HG02610 (cell line): ENCODE results near the gene MEF2B.
"Not testable (repeated sequence)": the region's sequence is repeated elsewhere in the genome, so short reads cannot be mapped to it uniquely, and the experiment has no call there.

Source experiments
- ATAC-seq: cut with Tn5 transposase; IDR thresholded peaks from one replicate; pipeline ENCODE4 v1.9.1; 2021; ENCODE audit warnings: mild to moderate bottlenecking, moderate library complexity; ENCODE audit not compliant: unreplicated experiment

The MEF2B gene

GRCh38 chr19:19132912-19133311 is 37.2 kb downstream of the MEF2B start:
- no peak for ATAC-seq

DNA sequence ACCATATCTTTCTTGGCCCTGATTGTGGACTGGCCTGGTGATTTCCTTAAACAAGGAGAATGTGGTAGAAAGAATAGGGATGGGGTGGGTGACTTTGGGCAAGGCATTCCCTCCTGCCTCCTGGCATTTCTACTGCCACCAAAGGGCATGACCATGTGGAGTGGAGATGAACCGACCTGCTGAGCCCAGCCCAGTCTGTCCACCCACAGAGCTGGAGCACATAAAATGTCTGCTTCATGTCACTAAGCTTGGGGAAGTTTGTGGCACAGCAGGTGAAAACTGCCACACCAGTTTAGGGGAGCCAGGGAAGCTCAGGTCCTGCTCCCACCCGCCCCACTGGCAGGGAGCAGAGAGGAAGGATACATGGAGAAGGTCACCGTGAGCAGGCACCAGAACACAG is 38.1 kb downstream of the MEF2B start:
- no peak for ATAC-seq

GRCh38 chr19:19126102-19126501 is 44.0 kb downstream of the MEF2B start:
- no peak for ATAC-seq

GRCh38 chr19:19123386-19123785 is 46.7 kb downstream of the MEF2B start:
- no peak for ATAC-seq

DNA sequence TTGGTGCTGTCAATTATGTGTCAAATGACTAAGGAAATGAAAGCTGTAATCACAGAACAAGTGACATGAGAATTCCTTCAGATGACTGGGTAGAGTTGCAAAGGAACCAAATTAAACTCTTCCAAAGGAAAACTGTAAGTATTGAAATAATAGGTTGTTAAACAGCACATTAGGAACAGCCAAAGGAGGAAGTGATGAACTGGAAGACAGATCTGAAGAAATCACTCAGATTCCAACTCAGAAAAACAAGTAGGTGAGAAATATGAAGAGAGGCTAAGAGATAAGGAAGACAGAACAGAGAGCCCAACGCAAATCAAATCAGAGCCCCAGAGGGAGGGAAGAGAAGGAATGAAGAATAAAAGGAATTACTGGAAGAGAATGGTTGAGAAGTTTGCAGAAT is 47.2 kb downstream of the MEF2B start:
- no peak for ATAC-seq

DNA sequence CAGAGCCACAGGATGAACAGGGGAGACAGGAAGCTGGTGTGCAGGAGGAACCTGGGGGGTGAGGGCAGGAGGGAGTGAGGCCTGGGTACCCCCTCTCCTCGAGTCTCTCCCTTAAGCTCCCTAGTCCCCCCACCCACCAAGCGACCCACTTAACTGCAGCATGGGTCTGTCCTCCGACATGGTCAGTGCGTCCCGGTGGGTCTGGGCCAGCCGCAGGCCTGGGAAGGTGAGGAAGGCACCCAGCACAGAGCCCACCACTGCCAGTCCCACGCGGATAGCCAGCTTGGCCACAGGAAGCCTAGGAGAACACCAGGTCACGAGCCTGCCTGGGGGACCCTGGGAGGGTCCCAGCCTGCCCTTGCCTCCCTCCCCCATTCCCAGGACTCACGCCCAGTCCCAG is 48.7 kb downstream of the MEF2B start:
- ATAC-seq, result no peak

GRCh38 chr19:19120308-19121231 is 49.5 kb downstream of the MEF2B start:
- ATAC-seq, result no peak

GRCh38 chr19:19119325-19120237 is 50.5 kb downstream of the MEF2B start:
- ATAC-seq, result no peak

GRCh38 chr19:19115954-19116353 is 54.1 kb downstream of the MEF2B start:
- no peak for ATAC-seq

GRCh38 chr19:19113040-19113626 is 56.9 kb downstream of the MEF2B start:
- no peak for ATAC-seq

- ATAC-seq, result no peak
These were observed 58.0 kb downstream of the MEF2B start for GRCh38 chr19:19111967-19112580.

DNA sequence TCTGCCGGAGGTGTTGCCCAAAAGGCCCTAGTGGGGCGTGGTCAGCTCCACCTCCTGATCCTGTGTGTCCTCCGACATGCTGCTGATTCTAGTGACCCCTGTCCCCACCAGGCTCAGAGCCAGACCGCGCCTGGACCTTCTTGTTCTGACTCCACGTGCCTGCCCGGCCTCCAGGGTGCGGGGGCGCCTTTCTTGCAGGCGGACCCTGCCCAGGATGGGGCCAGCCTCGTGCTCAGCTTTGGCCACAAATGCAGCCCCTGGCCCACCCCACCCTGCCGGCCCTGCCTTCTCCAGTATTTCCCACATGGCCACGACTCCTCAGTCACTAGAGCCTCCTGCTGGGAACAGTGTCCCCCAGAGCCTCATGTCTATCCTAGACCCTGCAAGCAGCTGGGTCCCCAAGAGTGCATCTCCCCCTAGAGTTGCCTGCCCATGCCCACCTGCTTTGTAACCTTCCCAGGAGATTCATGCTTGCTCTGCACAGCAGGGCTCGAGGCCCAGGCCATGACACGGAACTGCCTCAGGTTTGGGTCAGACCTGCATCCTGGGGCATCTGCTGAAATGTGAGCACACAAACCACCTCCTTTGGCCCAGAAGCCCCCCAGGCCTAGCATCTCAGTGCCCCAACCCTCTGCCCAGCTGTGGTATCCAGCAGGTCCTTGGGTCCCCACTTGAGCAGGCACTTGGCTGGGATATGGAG is 58.8 kb downstream of the MEF2B start:
- no peak for ATAC-seq

DNA sequence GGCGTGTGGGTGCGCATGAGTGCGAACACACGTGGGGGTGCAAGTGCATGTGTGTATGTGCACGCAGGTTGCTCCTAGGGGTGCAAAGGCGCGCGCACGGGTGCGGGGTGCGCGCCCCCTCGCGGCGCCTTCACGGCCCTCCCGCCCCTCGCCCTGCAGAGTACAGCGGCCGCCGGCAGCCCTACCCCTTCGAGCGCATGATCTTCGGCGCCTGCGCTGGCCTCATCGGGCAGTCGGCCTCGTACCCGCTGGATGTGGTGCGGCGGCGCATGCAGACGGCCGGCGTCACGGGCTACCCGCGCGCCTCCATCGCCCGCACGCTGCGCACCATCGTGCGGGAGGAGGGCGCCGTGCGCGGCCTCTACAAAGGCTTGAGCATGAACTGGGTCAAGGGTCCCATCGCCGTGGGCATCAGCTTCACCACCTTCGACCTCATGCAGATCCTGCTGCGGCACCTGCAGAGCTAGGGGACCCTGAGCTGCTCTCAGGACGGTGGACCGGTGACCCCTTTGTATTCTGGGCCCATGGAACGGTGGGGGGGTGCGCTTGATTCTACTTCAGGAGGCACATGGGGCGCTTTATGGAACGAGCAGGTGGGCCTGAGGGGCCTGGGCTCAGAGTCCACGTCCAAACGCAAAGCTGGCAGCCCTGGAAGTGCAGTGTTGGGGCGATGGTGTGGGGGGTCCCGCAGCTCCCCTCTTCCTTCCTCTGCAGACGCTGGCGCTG is 59.5 kb downstream of the MEF2B start:
- no peak for ATAC-seq

- no peak for ATAC-seq
These were observed 60.5 kb downstream of the MEF2B start for GRCh38 chr19:19109601-19110000.

DNA sequence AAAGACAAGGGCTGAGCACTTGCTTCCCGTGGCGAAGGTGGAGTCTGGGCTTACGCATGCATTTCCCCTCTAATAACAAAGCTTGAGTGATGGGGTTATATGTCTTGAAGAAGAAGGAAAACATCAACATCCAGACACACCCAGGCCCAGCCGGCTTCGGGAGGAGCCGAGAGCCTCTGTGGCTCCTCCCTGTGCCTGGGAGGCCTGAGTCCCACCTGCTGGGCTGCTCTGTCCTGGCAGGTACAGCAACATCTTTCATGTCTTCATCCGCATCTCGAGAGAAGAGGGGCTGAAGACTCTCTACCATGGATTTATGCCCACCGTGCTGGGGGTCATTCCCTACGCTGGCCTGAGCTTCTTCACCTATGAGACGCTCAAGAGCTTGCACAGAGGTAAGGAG is 62.4 kb downstream of the MEF2B start:
- ATAC-seq, result no peak

DNA sequence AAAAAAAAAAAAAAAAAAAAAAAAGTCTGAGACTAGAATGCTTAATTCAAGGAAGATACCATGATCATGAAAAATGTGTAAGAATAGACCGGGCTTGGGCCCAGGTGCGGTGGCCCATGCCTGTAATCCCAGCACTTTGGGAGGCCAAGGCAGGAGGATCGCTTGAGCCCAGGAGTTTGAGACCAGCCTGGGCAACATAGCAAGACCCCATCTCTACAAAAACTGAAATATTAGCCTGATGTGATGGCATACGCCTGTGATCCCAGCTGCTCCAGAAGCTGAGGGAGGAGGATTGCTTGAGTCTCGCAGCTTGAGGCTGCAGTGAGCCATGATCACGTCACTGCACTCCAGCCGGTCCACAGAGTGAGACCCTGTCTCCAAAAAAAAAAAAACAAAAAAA is 63.1 kb downstream of the MEF2B start:
- ATAC-seq, result not testable (repeated sequence)

DNA sequence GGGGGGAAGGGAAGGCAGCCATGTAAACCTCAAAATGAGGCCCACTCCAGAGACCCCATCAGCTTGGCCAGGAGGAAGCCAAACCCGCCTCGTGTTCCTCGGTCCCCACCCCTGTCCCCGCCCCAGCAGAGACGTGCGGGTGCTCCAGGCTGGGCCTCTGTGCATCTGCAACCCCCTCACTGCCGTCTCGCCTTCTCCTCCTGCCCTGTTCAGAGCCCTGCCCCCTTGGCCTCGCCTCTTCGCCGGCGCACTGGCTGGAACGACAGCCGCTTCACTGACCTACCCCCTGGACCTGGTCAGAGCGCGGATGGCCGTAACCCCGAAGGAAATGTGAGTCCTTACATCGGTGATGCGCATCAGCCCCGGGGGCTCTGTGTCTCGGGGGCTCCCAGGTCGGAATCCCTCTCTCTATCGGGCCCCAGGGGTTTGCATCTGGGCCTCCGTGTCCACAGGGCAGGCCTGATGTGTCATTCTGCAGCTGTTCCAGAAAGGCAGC is 64.0 kb downstream of the MEF2B start:
- no peak for ATAC-seq

DNA sequence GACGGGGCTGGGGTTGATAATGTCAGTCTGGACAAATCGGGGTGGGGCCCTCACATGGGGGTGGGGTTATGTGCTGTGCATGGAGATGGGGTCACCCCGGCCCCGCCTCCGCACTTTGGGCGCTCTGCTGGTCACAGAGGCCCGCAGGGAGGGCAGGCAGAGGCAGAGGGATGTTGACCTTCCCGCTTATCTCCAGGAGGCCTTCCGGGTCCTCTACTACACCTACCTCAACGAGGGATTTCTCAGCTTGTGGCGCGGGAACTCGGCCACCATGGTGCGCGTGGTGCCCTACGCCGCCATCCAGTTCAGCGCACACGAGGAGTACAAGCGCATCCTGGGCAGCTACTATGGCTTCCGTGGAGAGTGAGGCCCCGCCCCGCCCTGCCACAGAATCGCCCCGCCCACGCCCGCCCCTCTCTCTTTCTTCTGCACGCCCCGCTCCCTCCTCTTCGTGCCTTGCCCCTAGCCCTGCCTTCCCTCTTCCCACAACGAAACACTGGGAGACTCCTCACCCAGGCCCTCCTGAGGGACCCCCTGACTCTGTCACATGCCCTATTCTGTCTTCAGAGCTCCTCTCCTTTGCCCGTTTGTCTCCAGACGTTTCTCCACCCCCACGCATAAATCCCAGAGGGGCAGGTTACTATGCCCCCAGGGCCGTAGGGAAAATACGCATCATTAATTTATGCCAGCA is 64.6 kb downstream of the MEF2B start:
- no peak for ATAC-seq

GRCh38 chr19:19103167-19103566 is 66.9 kb downstream of the MEF2B start:
- ATAC-seq, result no peak
